ENCODE measurements around the gene TAF15.

The TAF15 gene

GRCh38 chr17:35808962-35809854, at the start of gene TAF15:
Gene TAF15 (plus strand): TSS chr17:35809484. CDS start chr17:35809570, 86 bp downstream.
- DNase-seq: peak; percentile 93 to 95

- DNase-seq: no peak
Observed at GRCh38 chr17:35760587-35760986, 48.7 kb upstream of the TAF15 start, which contains the start of gene C17orf50. Gene C17orf50 (plus strand): TSS chr17:35760887. CDS start chr17:35760942, 55 bp downstream.

GRCh38 chr17:35761601-35762000, 47.7 kb upstream of the TAF15 start:
- no peak for DNase-seq

GRCh38 chr17:35763767-35764122, 45.5 kb upstream of the TAF15 start:
- DNase-seq: no peak

- peak; percentile 90 to 92 for DNase-seq
Observed at GRCh38 chr17:35764123-35764991, 44.9 kb upstream of the TAF15 start.

GRCh38 chr17:35765086-35765710, 44.1 kb upstream of the TAF15 start:
- no peak for DNase-seq

- DNase-seq: no peak
Observed at GRCh38 chr17:35765756-35766488, 43.4 kb upstream of the TAF15 start.

GRCh38 chr17:35766489-35766877, 42.8 kb upstream of the TAF15 start:
- DNase-seq: no peak

- peak; percentile 24 to 29 for DNase-seq
Observed at GRCh38 chr17:35766903-35767510, 42.3 kb upstream of the TAF15 start.

GRCh38 chr17:35768797-35769196, 40.5 kb upstream of the TAF15 start:
- no peak for DNase-seq

GRCh38 chr17:35769895-35770486, 39.3 kb upstream of the TAF15 start:
- no peak for DNase-seq

- DNase-seq: no peak
Observed at GRCh38 chr17:35773129-35773528, 36.2 kb upstream of the TAF15 start.

- DNase-seq: no peak
Observed at GRCh38 chr17:35773679-35774425, 35.4 kb upstream of the TAF15 start.

GRCh38 chr17:35774499-35774898, 34.8 kb upstream of the TAF15 start:
- no peak for DNase-seq

- no peak for DNase-seq
Observed at GRCh38 chr17:35775039-35775438, 34.2 kb upstream of the TAF15 start.

GRCh38 chr17:35775583-35775982, 33.7 kb upstream of the TAF15 start:
- DNase-seq: no peak

GRCh38 chr17:35778641-35779196, 30.6 kb upstream of the TAF15 start:
- DNase-seq: no peak

- DNase-seq: no peak
Observed at GRCh38 chr17:35780950-35781349, 28.3 kb upstream of the TAF15 start.

- no peak for DNase-seq
Observed at GRCh38 chr17:35784895-35785294, 24.4 kb upstream of the TAF15 start.

- DNase-seq: no peak
Observed at GRCh38 chr17:35786941-35787432, 22.3 kb upstream of the TAF15 start.

Measured in activated CD4-positive, alpha-beta T cell treated with anti-CD3 and anti-CD28 coated beads, Interleukin-2, amount 50 U/mL, for 48 hours (primary cell).